GM18907 (cell line): ENCODE results near the gene EZH2.

Experiments
- ATAC-seq: cut with Tn5 transposase; IDR thresholded peaks from one replicate; pipeline ENCODE4 v1.9.1; 2021; ENCODE audit warnings: mild to moderate bottlenecking, moderate library complexity; ENCODE audit not compliant: unreplicated experiment

Gene EZH2

GRCh38 chr7:148884049-148884298, at the start of gene EZH2:
Gene EZH2 (minus strand): TSS chr7:148884291. CDS start chr7:148847298, 36,993 bp downstream.
- peak; percentile 37 for ATAC-seq

- ATAC-seq, result no peak
Measured at GRCh38 chr7:148931470-148931869, 47.4 kb upstream of the EZH2 start.

- no peak for ATAC-seq
Measured at GRCh38 chr7:148930335-148930734, 46.2 kb upstream of the EZH2 start.

GRCh38 chr7:148929176-148929575, 45.1 kb upstream of the EZH2 start:
- ATAC-seq, result no peak

- ATAC-seq, result no peak
Measured at GRCh38 chr7:148927123-148928045, 43.3 kb upstream of the EZH2 start.

- no peak for ATAC-seq
Measured at GRCh38 chr7:148925836-148926235, 41.7 kb upstream of the EZH2 start.

- no peak for ATAC-seq
Measured at GRCh38 chr7:148924011-148924410, 39.9 kb upstream of the EZH2 start.

GRCh38 chr7:148921806-148922205, 37.7 kb upstream of the EZH2 start:
- no peak for ATAC-seq

- no peak for ATAC-seq
Measured at GRCh38 chr7:148921189-148921588, 37.1 kb upstream of the EZH2 start.

GRCh38 chr7:148919859-148920258, 35.8 kb upstream of the EZH2 start:
- ATAC-seq, result no peak

- ATAC-seq, result no peak
Measured at GRCh38 chr7:148918058-148918596, 34.0 kb upstream of the EZH2 start.

- ATAC-seq, result no peak
Measured at GRCh38 chr7:148916186-148916585, 32.1 kb upstream of the EZH2 start.

- ATAC-seq, result no peak
Measured at GRCh38 chr7:148915211-148915610, 31.1 kb upstream of the EZH2 start.

GRCh38 chr7:148914208-148914777, 30.2 kb upstream of the EZH2 start:
- ATAC-seq, result peak; percentile 56

- peak; percentile 72 for ATAC-seq
Measured at GRCh38 chr7:148912758-148913541, 28.9 kb upstream of the EZH2 start.

- no peak for ATAC-seq
Measured at GRCh38 chr7:148912151-148912550, 28.1 kb upstream of the EZH2 start.

GRCh38 chr7:148911626-148912025, 27.5 kb upstream of the EZH2 start:
- no peak for ATAC-seq

- no peak for ATAC-seq
Measured at GRCh38 chr7:148909568-148909967, 25.5 kb upstream of the EZH2 start.

- ATAC-seq, result no peak
Measured at GRCh38 chr7:148906707-148907498, 22.8 kb upstream of the EZH2 start.

- no peak for ATAC-seq
Measured at GRCh38 chr7:148905093-148905666, 21.1 kb upstream of the EZH2 start.
